Renal cortical epithelial cell (primary cell): Measurements from ENCODE around the gene SRR. TPM values are rescaled to one million over a fixed set of nuclear protein-coding genes. Genes with fewer than 3 reads are reported as not detected.

Experiments
- DNase-seq: peaks from one replicate; pipeline ENCODE4 v3.0.0-alpha.2; 2011; ENCODE audit warnings: low read depth
- total RNA-seq: library from RNA; depleted of rRNA; stranded (reverse); fragments of >200 nt; gene quantifications from 2 replicates; pipeline ENCODE4 v1.2.3, GENCODE V29; 2014

SRR gene
- total RNA-seq, 1 donor from 2014 or later = 19.7 TPM

DNA sequence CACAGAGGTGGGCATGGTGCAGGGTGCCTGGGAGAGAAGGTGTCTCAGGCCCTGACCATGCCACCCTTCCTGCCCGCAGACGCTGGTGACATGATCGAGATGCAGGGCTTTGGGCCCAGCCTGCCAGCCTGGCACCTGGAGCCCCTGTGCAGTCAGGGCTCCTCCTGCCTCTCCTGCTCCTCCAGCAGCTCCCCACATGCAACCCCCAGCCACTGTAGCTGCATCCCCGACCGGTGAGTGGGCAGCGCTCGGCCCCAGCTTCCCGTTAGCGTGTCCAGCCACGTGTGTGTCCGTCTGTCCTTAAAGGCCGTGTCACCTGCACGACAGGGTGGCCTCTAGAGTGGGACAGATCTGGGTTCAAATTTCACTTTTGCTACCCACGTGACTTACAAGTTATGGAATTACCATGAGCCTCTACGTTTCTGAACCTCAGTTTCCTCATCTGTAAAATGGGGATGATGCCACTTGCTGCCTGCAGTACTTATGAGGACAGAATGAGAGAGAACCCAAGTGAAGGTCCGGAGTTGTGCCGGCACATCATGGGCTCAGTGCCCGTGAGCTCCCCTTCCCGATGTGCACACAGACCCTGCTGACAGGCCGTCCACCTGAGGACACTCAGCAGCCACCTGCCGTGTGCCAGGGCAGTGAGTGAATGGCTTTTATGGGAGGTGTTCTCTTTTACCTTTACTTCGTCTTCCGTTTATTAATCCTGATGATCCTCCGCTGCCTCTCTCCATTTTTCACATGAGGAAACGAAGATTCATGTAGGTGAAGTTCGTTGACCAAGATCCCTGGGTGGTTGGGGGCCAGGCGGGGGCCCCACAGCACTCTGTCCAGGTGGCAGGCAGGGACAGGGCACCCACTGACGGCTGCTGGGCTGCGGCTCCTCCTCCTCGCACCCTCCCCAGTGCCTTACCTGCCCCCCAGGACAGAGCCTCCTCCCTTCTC lies 67.7 kb downstream of the SRR start:
- no peak for DNase-seq

DNA sequence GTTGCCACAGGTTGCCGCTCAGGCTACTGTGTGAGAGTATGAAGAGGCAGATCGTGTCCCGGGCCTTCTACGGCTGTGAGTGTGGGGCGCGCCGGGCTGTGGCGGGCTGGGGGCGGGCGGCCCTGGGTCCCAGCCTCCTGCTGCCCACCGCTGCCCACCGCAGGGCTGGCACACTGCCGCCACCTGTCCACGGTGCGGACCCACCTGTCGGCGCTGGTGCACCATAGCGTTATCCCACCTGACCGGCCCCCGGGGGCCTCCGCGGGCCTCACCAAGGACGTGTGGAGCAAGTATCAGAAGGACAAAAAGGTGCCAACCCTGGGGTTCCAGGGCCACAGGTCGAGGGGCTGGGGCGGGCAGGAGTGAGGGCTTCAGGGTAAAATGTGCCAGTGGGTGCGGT lies 68.4 kb downstream of the SRR start:
- DNase-seq = no peak

GRCh38 chr17:2372681-2373080 lies 68.9 kb downstream of the SRR start:
- DNase-seq = no peak

- no peak for DNase-seq
These were observed 69.4 kb downstream of the SRR start for GRCh38 chr17:2373179-2373578.

Other genes with a start within 250 kb of the SRR start
- 1.0 and 2.3 TPM in 2 replicates for gene HIC1, start 248.8 kb upstream of the SRR start, total RNA-seq
- gene SMG6, start 165 bp upstream of the SRR start, total RNA-seq = 15.1 and 75.5 TPM in 2 replicates
- gene TSR1, start 32.5 kb downstream of the SRR start, total RNA-seq = 62.9 and 68.9 TPM in 2 replicates
- 24.1 and 55.1 TPM in 2 replicates for gene SGSM2, start 33.6 kb downstream of the SRR start, total RNA-seq
- 1.6 and 9.8 TPM in 2 replicates for gene MNT, start 97.1 kb downstream of the SRR start, total RNA-seq
- 13.4 and 18.2 TPM in 2 replicates for gene METTL16, start 207.9 kb downstream of the SRR start, total RNA-seq